GM23248 (cell line): ENCODE measurements around the gene KCNMA1. TPM values are rescaled to one million over a fixed set of nuclear protein-coding genes. Genes with fewer than 3 reads are reported as not detected.

Source experiments
- DNase-seq: peaks from one replicate; pipeline ENCODE4 v3.0.0-alpha.2; 2015
- H2AFZ ChIP-seq: fragments of 200-600 bp; sonication (generic); 2 replicates; pipeline ENCODE4 v1.6.1; 2016; ENCODE audit warnings: antibody characterized with exemption
- H3F3A ChIP-seq: fragments of 200-600 bp; sonication (generic); 2 replicates; pipeline ENCODE4 v1.6.1; 2016; ENCODE audit warnings: mild to moderate bottlenecking, antibody characterized with exemption, mixed run types; ENCODE audit not compliant: insufficient read depth
- H3K27ac ChIP-seq: fragments of 200-600 bp; sonication (generic); 2 replicates; pipeline ENCODE4 v1.5.1; 2016; ENCODE audit warnings: mild to moderate bottlenecking
- H3K27me3 ChIP-seq: fragments of 200-600 bp; sonication (generic); replicated peaks from 2 replicates; pipeline ENCODE4 v1.6.1; 2016; ENCODE audit warnings: mild to moderate bottlenecking; ENCODE audit not compliant: insufficient read depth
- H3K36me3 ChIP-seq: fragments of 200-600 bp; sonication (generic); 2 replicates; pipeline ENCODE4 v1.6.1; 2016; ENCODE audit warnings: low read depth, mild to moderate bottlenecking
- H3K4me1 ChIP-seq: fragments of 200-600 bp; sonication (generic); 2 replicates; pipeline ENCODE4 v1.6.1; 2016; ENCODE audit warnings: mild to moderate bottlenecking; ENCODE audit not compliant: insufficient read depth
- H3K4me2 ChIP-seq: fragments of 200-600 bp; sonication (generic); one replicate; pipeline ENCODE4 v1.6.1; 2016; ENCODE audit warnings: mild to moderate bottlenecking; ENCODE audit not compliant: unreplicated experiment
- H3K4me3 ChIP-seq: fragments of 200-600 bp; sonication (generic); 2 replicates; pipeline ENCODE4 v1.5.1; 2016; ENCODE audit warnings: mild to moderate bottlenecking
- H3K79me2 ChIP-seq: fragments of 200-600 bp; sonication (generic); 2 replicates; pipeline ENCODE4 v1.6.1; 2016; ENCODE audit warnings: mild to moderate bottlenecking; ENCODE audit not compliant: insufficient read depth
- H3K9ac ChIP-seq: fragments of 200-600 bp; sonication (generic); 2 replicates; pipeline ENCODE4 v1.6.1; 2016; ENCODE audit warnings: mild to moderate bottlenecking
- H3K9me2 ChIP-seq: fragments of 200-600 bp; sonication (generic); 2 replicates; pipeline ENCODE4 v1.6.1; 2016; ENCODE audit warnings: mixed run types, mild to moderate bottlenecking, moderate library complexity; ENCODE audit not compliant: insufficient read depth
- H3K9me3 ChIP-seq: fragments of 200-600 bp; sonication (generic); one replicate; pipeline ENCODE4 v1.6.1; 2017; ENCODE audit warnings: low read depth
- H4K20me1 ChIP-seq: fragments of 200-600 bp; sonication (generic); 2 replicates; pipeline ENCODE4 v1.6.0; 2016; ENCODE audit not compliant: insufficient read depth
- EZH2 ChIP-seq: fragments of 200-600 bp; sonication (generic); IDR thresholded peaks from 2 replicates; pipeline ENCODE4 v1.6.1; 2018; ENCODE audit warnings: antibody characterized with exemption, mild to moderate bottlenecking; ENCODE audit not compliant: insufficient read depth, poor library complexity, severe bottlenecking
- EZH2phosphoT487 ChIP-seq: fragments of 200-600 bp; sonication (generic); IDR thresholded peaks from 2 replicates; pipeline ENCODE4 v1.6.1; 2018; ENCODE audit warnings: antibody characterized with exemption, moderate library complexity, mild to moderate bottlenecking, low read depth; ENCODE audit not compliant: insufficient read depth
- WGBS, 2 experiments: methylation state at CpG; one replicate each; pipeline ENCODE4 v1.1.6; 2015 to 2017; ENCODE audit warnings: low lambda C conversion rate in 2 of 2, low coverage in 1 of 2; ENCODE audit errors: missing lambda C conversion rate in 2 of 2; 5-methylcytosine and 5-hydroxymethylcytosine counted together
- in situ Hi-C: fragments of 300-500 bp; cut with MboI; formaldehyde crosslinking; loops from 2 replicates; pipeline ENCODE4 v1.15.0; 2020
- polyA plus RNA-seq: library from polyadenylated mRNA; unstranded; fragments of >200 nt; fragmentation: Nextera tagmentation; extraction: Ambion mirVana; gene quantifications from 2 replicates; pipeline ENCODE4 v1.2.1, GENCODE V29; 2016
- total RNA-seq: library from RNA; depleted of rRNA; stranded (reverse); fragments of >200 nt; shearing (Covaris generic); gene quantifications from 2 replicates; pipeline ENCODE4 v1.2.3, GENCODE V29; 2014

The KCNMA1 gene
- total and polyA plus RNA-seq, 2 experiments from 2014 or later = 14.2 to 25.1 TPM

- in situ Hi-C loops = no loop called here
- TF ChIP-seq EZH2phosphoT487 (no peak), EZH2 (no peak)
Measured at GRCh38 chr10:76871697-76872295, 765.8 kb downstream of the KCNMA1 start.

GRCh38 chr10:76869931-76870330 lies 767.7 kb downstream of the KCNMA1 start:
- H3K4me1 ChIP-seq = peaks cover 22% of the 10 kb centered on the region
- H3K9ac ChIP-seq = no peak overlapping the region
- H2AFZ ChIP-seq = no peak overlapping the region
- H3K36me3 ChIP-seq = no peaks in the 10 kb centered on the region
- no peaks in the 10 kb centered on the region for H4K20me1 ChIP-seq
- no peaks in the 10 kb centered on the region for H3K79me2 ChIP-seq
- H3K9me2 ChIP-seq = no peaks in the 10 kb centered on the region; the same call in 1 of the 2 replicates
- H3K27ac ChIP-seq = no peak overlapping the region
- H3K27me3 ChIP-seq = no peaks in the 10 kb centered on the region
- 77 to 79% methylated on average over 10 of the region's 10 CpGs for WGBS, 2 experiments
- 0 out of 2 replicates have a peak, but pooled peaks cover 3% of the 10 kb centered on the region for H3F3A ChIP-seq
- no peak for TF ChIP-seq EZH2
- H3K4me2 ChIP-seq = no peak overlapping the region
- H3K4me3 ChIP-seq = no peak overlapping the region
- no peaks in the 10 kb centered on the region for H3K9me3 ChIP-seq
- in situ Hi-C loops = no loop called here
- no peak for DNase-seq

More at GRCh38 chr10:76871697-76872295, 765.8 kb downstream of the KCNMA1 start:
- Histone ChIP-seq H3K9ac (no peak overlapping the region), H3K27ac (no peak overlapping the region), H3K27me3 (no peaks in the 10 kb centered on the region), H2AFZ (no peak overlapping the region), H4K20me1 (no peaks in the 10 kb centered on the region), H3F3A (0 out of 2 replicates have a peak, but pooled peaks cover 3% of the 10 kb centered on the region), H3K9me3 (no peaks in the 10 kb centered on the region), H3K36me3 (no peaks in the 10 kb centered on the region), H3K4me2 (no peak overlapping the region), H3K4me3 (no peak overlapping the region), H3K4me1 (peaks cover 22% of the 10 kb centered on the region), H3K79me2 (no peaks in the 10 kb centered on the region), H3K9me2 (no peaks in the 10 kb centered on the region; the same call in 1 of the 2 replicates)
- DNase-seq = no peak
- 93% methylated on average over 2 of the region's 2 CpGs for WGBS, 2 experiments

DNA sequence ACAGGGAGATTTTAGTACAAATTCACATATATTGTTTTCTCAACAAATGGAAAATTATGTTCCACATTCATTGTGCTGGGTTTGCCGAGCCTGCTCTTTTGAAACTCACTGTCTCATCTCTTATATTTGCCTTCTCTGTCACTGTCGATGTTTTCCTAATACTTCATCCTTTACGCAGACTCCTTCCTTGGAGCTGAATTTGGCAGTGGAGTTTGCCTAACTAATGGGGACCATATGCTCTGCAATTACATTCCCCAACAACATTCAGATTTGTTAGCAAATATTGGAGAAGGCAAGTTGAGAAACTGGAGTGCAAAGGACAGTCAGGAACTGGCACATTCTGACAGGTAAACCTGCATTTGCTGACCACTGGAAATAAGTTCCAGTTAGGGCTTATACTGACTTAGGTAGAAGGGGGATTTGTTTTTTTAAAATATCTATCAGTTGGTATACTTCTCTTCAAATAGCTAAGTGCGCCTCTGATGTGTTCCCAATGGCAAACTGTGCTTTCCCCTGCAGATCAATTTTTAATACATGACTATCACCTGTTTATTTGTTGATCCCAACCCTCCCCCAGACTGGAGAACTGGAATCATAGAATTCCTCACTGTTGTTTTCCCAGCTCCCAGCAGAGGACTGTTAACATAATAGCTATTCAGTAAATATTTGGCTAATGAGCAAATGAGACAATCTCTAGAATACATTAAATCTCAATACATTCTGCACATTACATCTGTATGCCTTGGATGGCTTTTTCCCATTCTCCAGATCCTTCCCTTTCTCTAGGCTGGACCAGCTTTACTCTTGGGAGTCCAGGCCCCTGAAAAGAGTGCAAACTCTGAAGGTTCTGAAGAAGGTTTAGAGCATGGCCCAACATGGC lies 769.3 kb downstream of the KCNMA1 start:
- H3F3A ChIP-seq = 0 out of 2 replicates have a peak, but pooled peaks cover 3% of the 10 kb centered on the region
- 14 to 16% methylated on average over 4 of the region's 4 CpGs for WGBS, 2 experiments
- H3K4me3 ChIP-seq = no peak overlapping the region
- H2AFZ ChIP-seq = no peak overlapping the region
- in situ Hi-C loops = no loop called here
- no peak overlapping the region for H3K9ac ChIP-seq
- no peaks in the 10 kb centered on the region for H3K9me3 ChIP-seq
- no peaks in the 10 kb centered on the region for H3K27me3 ChIP-seq
- H3K36me3 ChIP-seq = no peaks in the 10 kb centered on the region
- H3K4me1 ChIP-seq = peaks cover 9% of the 10 kb centered on the region
- no peak for TF ChIP-seq EZH2phosphoT487
- TF ChIP-seq EZH2 = no peak
- no peaks in the 10 kb centered on the region for H3K9me2 ChIP-seq
- no peaks in the 10 kb centered on the region for H3K79me2 ChIP-seq
- peak; percentile 71 for DNase-seq
- H3K4me2 ChIP-seq = peak overlapping the region; percentile 14
- H4K20me1 ChIP-seq = no peaks in the 10 kb centered on the region
- no peak overlapping the region for H3K27ac ChIP-seq

- Histone ChIP-seq H3K9me2 (no peaks in the 10 kb centered on the region), H2AFZ (no peak overlapping the region), H3K79me2 (no peaks in the 10 kb centered on the region), H3K36me3 (no peaks in the 10 kb centered on the region), H3K9me3 (no peaks in the 10 kb centered on the region), H3K27me3 (no peaks in the 10 kb centered on the region), H3K9ac (no peak overlapping the region), H3F3A (0 out of 2 replicates have a peak, but pooled peaks cover 3% of the 10 kb centered on the region), H3K4me1 (peaks cover 9% of the 10 kb centered on the region), H3K4me3 (no peak overlapping the region), H3K27ac (no peak overlapping the region), H3K4me2 (no peak overlapping the region), H4K20me1 (no peaks in the 10 kb centered on the region)
- TF ChIP-seq EZH2 = no peak
- TF ChIP-seq EZH2phosphoT487 = no peak
- in situ Hi-C loops = no loop called here
- 79% methylated on average over 4 of the region's 4 CpGs for WGBS, 2 experiments
- DNase-seq = no peak
Measured at GRCh38 chr10:76866841-76867586, 770.6 kb downstream of the KCNMA1 start.
